Memory B cell (primary cell): ENCODE measurements around the gene SIPA1L3.
"Not testable (repeated sequence)": the region's sequence is repeated elsewhere in the genome, so short reads cannot be mapped to it uniquely, and the experiment has no call there.

Source experiments
- ATAC-seq: fragments of 150-1000 bp; cut with Tn5 transposase; 2 replicates; pipeline ENCODE4 v1.10.0; 2021; ENCODE audit warnings: low read depth, mild to moderate bottlenecking, moderate library complexity
- DNase-seq, 2 donors: peaks; one replicate each; pipeline ENCODE4 v3.0.0; 2022; ENCODE audit warnings: low spot score in 2 of 2
- H3K27ac Mint-ChIP-seq: one replicate; pipeline ENCODE4 v1.8.0; 2022; ENCODE audit warnings: mild to moderate bottlenecking, moderate library complexity, mixed read lengths
- H3K27me3 Mint-ChIP-seq: one replicate; pipeline ENCODE4 v1.8.0; 2022; ENCODE audit warnings: mixed read lengths
- H3K36me3 Mint-ChIP-seq: one replicate; pipeline ENCODE4 v1.8.0; 2022; ENCODE audit warnings: mild to moderate bottlenecking, mixed read lengths
- H3K4me1 Mint-ChIP-seq: one replicate; pipeline ENCODE4 v1.8.0; 2022; ENCODE audit warnings: mixed read lengths
- H3K4me3 Mint-ChIP-seq: one replicate; pipeline ENCODE4 v1.8.0; 2022; ENCODE audit warnings: mild to moderate bottlenecking, moderate library complexity, mixed read lengths
- H3K9me3 Mint-ChIP-seq: one replicate; pipeline ENCODE4 v1.8.0; 2022; ENCODE audit warnings: mixed read lengths

The SIPA1L3 gene

GRCh38 chr19:37896180-37896579, 10.8 kb upstream of the SIPA1L3 start:
- Mint-ChIP-seq H3K9me3 (no peaks in the 10 kb centered on the region), H3K4me1 (peaks cover 4% of the 10 kb centered on the region), H3K4me3 (no peak overlapping the region), H3K36me3 (no peaks in the 10 kb centered on the region), H3K27me3 (peaks cover 10% of the 10 kb centered on the region), H3K27ac (no peak overlapping the region)
- DNase-seq (no peak), ATAC-seq (no peak)

- H3K36me3 Mint-ChIP-seq: no peaks in the 10 kb centered on the region
- H3K9me3 Mint-ChIP-seq: no peaks in the 10 kb centered on the region
- H3K4me1 Mint-ChIP-seq: peaks cover 8% of the 10 kb centered on the region
- DNase-seq: no peak
- ATAC-seq: no peak
- no peak overlapping the region for H3K27ac Mint-ChIP-seq
- no peak overlapping the region for H3K4me3 Mint-ChIP-seq
- no peaks in the 10 kb centered on the region for H3K27me3 Mint-ChIP-seq
Observed at GRCh38 chr19:37899453-37899852, 7.6 kb upstream of the SIPA1L3 start.

GRCh38 chr19:37899966-37900365, 7.0 kb upstream of the SIPA1L3 start:
- Mint-ChIP-seq H3K36me3 (no peaks in the 10 kb centered on the region), H3K4me3 (no peak overlapping the region), H3K27ac (no peak overlapping the region), H3K27me3 (no peaks in the 10 kb centered on the region), H3K9me3 (no peaks in the 10 kb centered on the region), H3K4me1 (peaks cover 8% of the 10 kb centered on the region)
- ATAC-seq (no peak), DNase-seq (no peak)

GRCh38 chr19:37902668-37903067, 4.3 kb upstream of the SIPA1L3 start:
- peak; percentile 24 for ATAC-seq
- no peak overlapping the region for H3K27ac Mint-ChIP-seq
- no peaks in the 10 kb centered on the region for H3K36me3 Mint-ChIP-seq
- H3K4me3 Mint-ChIP-seq: no peak overlapping the region
- H3K27me3 Mint-ChIP-seq: no peaks in the 10 kb centered on the region
- peak; percentile 84 to 85 for DNase-seq
- H3K4me1 Mint-ChIP-seq: peaks cover 16% of the 10 kb centered on the region
- no peaks in the 10 kb centered on the region for H3K9me3 Mint-ChIP-seq

GRCh38 chr19:37903096-37903495, 3.9 kb upstream of the SIPA1L3 start:
- Mint-ChIP-seq H3K36me3 (no peaks in the 10 kb centered on the region), H3K4me1 (peaks cover 18% of the 10 kb centered on the region), H3K9me3 (no peaks in the 10 kb centered on the region), H3K27ac (no peak overlapping the region), H3K27me3 (no peaks in the 10 kb centered on the region), H3K4me3 (no peak overlapping the region)
- no peak for DNase-seq
- no peak for ATAC-seq

GRCh38 chr19:37905946-37906868, 801 bp upstream of the SIPA1L3 start, which contains the start of gene WDR87:
TSS of gene WDR87 (minus strand) at chr19:37906594. CDS start at chr19:37898239, 8,355 bp downstream.
- ATAC-seq (peak; percentile 25), DNase-seq (peak in 1 of 2 donors; percentile 27)
- no peaks in the 10 kb centered on the region for H3K27me3 Mint-ChIP-seq
- H3K9me3 Mint-ChIP-seq: no peaks in the 10 kb centered on the region
- peak within 1 kb of the TSS; percentile 66 for H3K27ac Mint-ChIP-seq
- peaks cover 38% of the 10 kb centered on the region for H3K4me1 Mint-ChIP-seq
- H3K4me3 Mint-ChIP-seq: peak within 1 kb of the TSS; percentile 85
- peaks cover 3% of the 10 kb centered on the region for H3K36me3 Mint-ChIP-seq

GRCh38 chr19:37907735-37908455, 887 bp downstream of the SIPA1L3 start:
- no peak for ATAC-seq
- no peaks in the 10 kb centered on the region for H3K9me3 Mint-ChIP-seq
- H3K4me1 Mint-ChIP-seq: peaks cover 48% of the 10 kb centered on the region
- DNase-seq: no peak
- H3K27me3 Mint-ChIP-seq: no peaks in the 10 kb centered on the region
- H3K36me3 Mint-ChIP-seq: peaks cover 6% of the 10 kb centered on the region
- peak overlapping the region; percentile 66 for H3K27ac Mint-ChIP-seq
- H3K4me3 Mint-ChIP-seq: peak overlapping the region; percentile 85

- Mint-ChIP-seq H3K36me3 (peaks cover 8% of the 10 kb centered on the region), H3K27me3 (no peaks in the 10 kb centered on the region), H3K4me1 (peaks cover 58% of the 10 kb centered on the region), H3K4me3 (peak overlapping the region; percentile 85), H3K9me3 (no peaks in the 10 kb centered on the region), H3K27ac (no peak overlapping the region)
- ATAC-seq (no peak), DNase-seq (no peak)
Observed at GRCh38 chr19:37909661-37910199, 2.7 kb downstream of the SIPA1L3 start.

- Mint-ChIP-seq H3K27ac (peak overlapping the region; percentile 73), H3K36me3 (peaks cover 20% of the 10 kb centered on the region), H3K4me1 (peaks cover 54% of the 10 kb centered on the region), H3K27me3 (no peaks in the 10 kb centered on the region), H3K9me3 (no peaks in the 10 kb centered on the region), H3K4me3 (peak overlapping the region; percentile 72)
- DNase-seq (peak in 1 of 2 donors; percentile 45), ATAC-seq (peak; percentile 92)
Observed at GRCh38 chr19:37914908-37915307, 7.9 kb downstream of the SIPA1L3 start.

GRCh38 chr19:37920591-37921450, 13.8 kb downstream of the SIPA1L3 start:
- ATAC-seq: peak; percentile 46
- H3K4me1 Mint-ChIP-seq: peaks cover 45% of the 10 kb centered on the region
- H3K27ac Mint-ChIP-seq: peak overlapping the region; percentile 88
- peaks cover 19% of the 10 kb centered on the region for H3K36me3 Mint-ChIP-seq
- no peak for DNase-seq
- no peaks in the 10 kb centered on the region for H3K9me3 Mint-ChIP-seq
- peak overlapping the region; percentile 64 for H3K4me3 Mint-ChIP-seq
- no peaks in the 10 kb centered on the region for H3K27me3 Mint-ChIP-seq

- ATAC-seq, H3K4me3 Mint-ChIP-seq, DNase-seq, H3K27me3 Mint-ChIP-seq, H3K9me3 Mint-ChIP-seq: not testable (repeated sequence)
- Mint-ChIP-seq H3K4me1 (peaks cover 57% of the 10 kb centered on the region), H3K27ac (peak overlapping the region; percentile 97), H3K36me3 (peaks cover 11% of the 10 kb centered on the region)
Observed at GRCh38 chr19:37924573-37924972, 17.6 kb downstream of the SIPA1L3 start.

- ATAC-seq (no peak), DNase-seq (no peak)
- H3K4me1 Mint-ChIP-seq: peaks cover 56% of the 10 kb centered on the region
- peak overlapping the region; percentile 97 for H3K27ac Mint-ChIP-seq
- no peaks in the 10 kb centered on the region for H3K27me3 Mint-ChIP-seq
- H3K9me3 Mint-ChIP-seq: no peaks in the 10 kb centered on the region
- H3K36me3 Mint-ChIP-seq: peaks cover 11% of the 10 kb centered on the region
- H3K4me3 Mint-ChIP-seq: peak overlapping the region; percentile 71
Observed at GRCh38 chr19:37925212-37925611, 18.2 kb downstream of the SIPA1L3 start.

GRCh38 chr19:37926255-37926654, 19.2 kb downstream of the SIPA1L3 start:
- Mint-ChIP-seq H3K36me3 (peaks cover 7% of the 10 kb centered on the region), H3K27me3 (no peaks in the 10 kb centered on the region)

More at GRCh38 chr19:37926255-37926654, 19.2 kb downstream of the SIPA1L3 start:
- H3K27ac Mint-ChIP-seq: peak overlapping the region; percentile 97
- peaks cover 48% of the 10 kb centered on the region for H3K4me1 Mint-ChIP-seq
- peak overlapping the region; percentile 68 for H3K4me3 Mint-ChIP-seq
- no peak for DNase-seq
- H3K9me3 Mint-ChIP-seq: no peaks in the 10 kb centered on the region
- no peak for ATAC-seq
